HL-60 (cell line): Measurements from ENCODE around the gene LCA5.

Source experiments
- CTCF ChIP-seq: IDR thresholded peaks from one replicate; pipeline ENCODE4 v1.5.1; 2011; ENCODE audit warnings: low read length, control low read depth, inconsistent platforms; ENCODE audit not compliant: insufficient read depth
- POLR2AphosphoS5 ChIP-seq: IDR thresholded peaks from 2 replicates; pipeline ENCODE4 v1.6.1; 2012; ENCODE audit warnings: low read depth

- TF ChIP-seq CTCF (no peak), POLR2AphosphoS5 (no peak)
Observed at GRCh38 chr6:79438030-79438429, 99.2 kb downstream of the LCA5 start.
